Ectodermal cell (in vitro differentiated cells): ENCODE measurements around the gene FNBP1.

ENCODE experiments used
- H3K27ac ChIP-seq: 2 replicates; pipeline ENCODE4 v1.7.0; 2013; ENCODE audit warnings: mild to moderate bottlenecking, low read depth, low read length; ENCODE audit not compliant: insufficient read depth, poor library complexity, severe bottlenecking
- H3K27me3 ChIP-seq: 2 replicates; pipeline ENCODE4 v1.7.0; 2013; ENCODE audit warnings: mild to moderate bottlenecking, low read length; ENCODE audit not compliant: insufficient read depth, control insufficient read depth, poor library complexity, severe bottlenecking
- H3K36me3 ChIP-seq: one replicate; pipeline ENCODE4 v1.7.0; 2013; ENCODE audit warnings: low read length; ENCODE audit not compliant: control insufficient read depth, insufficient read depth
- H3K4me1 ChIP-seq: one replicate; pipeline ENCODE4 v1.7.0; 2013; ENCODE audit warnings: low read length; ENCODE audit not compliant: control insufficient read depth, insufficient read depth
- H3K4me3 ChIP-seq: 2 replicates; pipeline ENCODE4 v1.7.0; 2013; ENCODE audit warnings: low read depth, low read length, control low read depth; ENCODE audit not compliant: insufficient read depth
- H3K9me3 ChIP-seq: 2 replicates; pipeline ENCODE4 v1.7.0; 2013; ENCODE audit warnings: mild to moderate bottlenecking, low read length, moderate library complexity; ENCODE audit not compliant: control insufficient read depth
- WGBS, 2 experiments: methylation state at CpG; one replicate each; pipeline ENCODE4 v1.1.7; 2013; ENCODE audit warnings: missing lambda C conversion rate in 2 of 2; 5-methylcytosine and 5-hydroxymethylcytosine counted together

FNBP1 gene

GRCh38 chr9:129923589-129923988 lies 119.4 kb downstream of the FNBP1 start:
- no peaks in the 10 kb centered on the region for H3K4me1 ChIP-seq
- H3K27me3 ChIP-seq: no peaks in the 10 kb centered on the region
- no peaks in the 10 kb centered on the region for H3K9me3 ChIP-seq
- WGBS, 2 experiments: 85 to 88% methylated on average over 6 of the region's 6 CpGs
- no peak overlapping the region for H3K4me3 ChIP-seq
- peaks cover 11% of the 10 kb centered on the region for H3K36me3 ChIP-seq
- H3K27ac ChIP-seq: no peak overlapping the region

- no peaks in the 10 kb centered on the region for H3K4me1 ChIP-seq
- H3K9me3 ChIP-seq: no peaks in the 10 kb centered on the region
- H3K27me3 ChIP-seq: no peaks in the 10 kb centered on the region
- H3K27ac ChIP-seq: no peak overlapping the region
- 92 to 97% methylated on average over 1 to 4 of the region's 4 CpGs for whole genome bisulfite sequencing, 2 experiments
- peaks cover 7% of the 10 kb centered on the region for H3K36me3 ChIP-seq
- no peak overlapping the region for H3K4me3 ChIP-seq
Measured at GRCh38 chr9:129921905-129922304, 121.1 kb downstream of the FNBP1 start.

DNA sequence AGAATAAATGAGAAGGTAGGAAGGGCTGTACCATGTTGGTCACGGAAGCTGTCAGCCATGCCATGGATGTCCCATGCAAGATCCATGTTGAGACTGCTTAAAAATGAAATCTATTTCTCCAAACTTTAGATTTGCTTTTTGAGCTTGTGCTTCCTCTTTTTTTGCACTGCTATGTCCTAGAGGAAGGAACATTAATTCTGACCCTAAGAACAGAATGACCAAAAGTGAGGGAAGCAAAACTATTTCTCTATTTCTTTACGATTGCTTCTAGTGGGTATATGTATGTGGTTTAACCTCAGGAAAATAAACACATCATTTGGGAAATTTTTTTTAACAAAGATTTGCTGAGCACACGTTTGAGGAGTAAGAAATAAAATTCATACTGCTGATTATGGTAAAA lies 123.1 kb downstream of the FNBP1 start:
- no peaks in the 10 kb centered on the region for H3K9me3 ChIP-seq
- H3K27ac ChIP-seq: no peak overlapping the region
- no peaks in the 10 kb centered on the region for H3K36me3 ChIP-seq
- 91 to 96% methylated on average over 3 of the region's 3 CpGs for WGBS, 2 experiments
- H3K4me1 ChIP-seq: no peaks in the 10 kb centered on the region
- no peak overlapping the region for H3K4me3 ChIP-seq
- H3K27me3 ChIP-seq: no peaks in the 10 kb centered on the region

- H3K4me3 ChIP-seq: no peak overlapping the region
- no peaks in the 10 kb centered on the region for H3K36me3 ChIP-seq
- no peaks in the 10 kb centered on the region for H3K9me3 ChIP-seq
- H3K27me3 ChIP-seq: no peaks in the 10 kb centered on the region
- 60 to 65% methylated on average over 3 of the region's 3 CpGs for whole genome bisulfite sequencing, 2 experiments
- H3K27ac ChIP-seq: no peak overlapping the region
- H3K4me1 ChIP-seq: no peaks in the 10 kb centered on the region
Measured at GRCh38 chr9:129919277-129919676, 123.7 kb downstream of the FNBP1 start.

- Histone ChIP-seq H3K27me3 (no peaks in the 10 kb centered on the region), H3K4me1 (no peaks in the 10 kb centered on the region), H3K9me3 (no peaks in the 10 kb centered on the region), H3K36me3 (no peaks in the 10 kb centered on the region), H3K27ac (no peak overlapping the region), H3K4me3 (no peak overlapping the region)
- 93 to 96% methylated on average over 14 of the region's 14 CpGs for WGBS, 2 experiments
Measured at GRCh38 chr9:129918296-129918950, 124.6 kb downstream of the FNBP1 start.

- H3K27me3 ChIP-seq: no peaks in the 10 kb centered on the region
- 93 to 95% methylated on average over 7 of the region's 7 CpGs for WGBS, 2 experiments
- H3K4me3 ChIP-seq: no peak overlapping the region
- no peaks in the 10 kb centered on the region for H3K36me3 ChIP-seq
- H3K4me1 ChIP-seq: no peaks in the 10 kb centered on the region
- H3K27ac ChIP-seq: no peak overlapping the region
- H3K9me3 ChIP-seq: no peaks in the 10 kb centered on the region
Measured at GRCh38 chr9:129916707-129917106, 126.3 kb downstream of the FNBP1 start.

DNA sequence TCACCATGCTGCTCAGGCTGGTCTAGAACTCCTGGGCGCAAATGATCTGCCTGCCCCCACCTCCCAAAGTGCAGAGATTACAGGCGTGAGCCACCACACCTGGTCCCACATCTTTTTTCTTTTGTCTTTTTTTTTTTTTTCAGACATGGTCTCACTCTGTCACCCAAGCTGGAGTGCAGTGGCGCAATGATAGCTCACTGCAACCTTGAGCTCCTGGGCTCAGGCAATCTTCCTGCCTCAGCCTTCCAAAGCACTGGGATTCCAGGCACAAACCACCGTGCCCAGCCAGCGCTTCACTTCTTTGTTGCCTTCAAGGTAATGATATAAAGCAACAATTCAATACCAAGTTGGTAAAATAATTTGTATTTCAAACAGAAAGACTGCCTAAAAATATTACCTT lies 128.9 kb downstream of the FNBP1 start:
- no peaks in the 10 kb centered on the region for H3K9me3 ChIP-seq
- WGBS, 2 experiments: 90 to 97% methylated on average over 5 of the region's 5 CpGs
- no peak overlapping the region for H3K4me3 ChIP-seq

GRCh38 chr9:129910628-129911567 lies 132.1 kb downstream of the FNBP1 start:
- H3K9me3 ChIP-seq: no peaks in the 10 kb centered on the region
- H3K4me1 ChIP-seq: no peaks in the 10 kb centered on the region
- no peak overlapping the region for H3K27ac ChIP-seq
- H3K36me3 ChIP-seq: peaks cover 13% of the 10 kb centered on the region
- H3K4me3 ChIP-seq: no peak overlapping the region
- WGBS, 2 experiments: 87% methylated on average over 14 to 15 of the region's 15 CpGs
- H3K27me3 ChIP-seq: no peaks in the 10 kb centered on the region

More for the DNA sequence above, 128.9 kb downstream of the FNBP1 start:
- Histone ChIP-seq H3K36me3 (no peaks in the 10 kb centered on the region), H3K27ac (no peak overlapping the region), H3K27me3 (no peaks in the 10 kb centered on the region), H3K4me1 (no peaks in the 10 kb centered on the region)

GRCh38 chr9:129909851-129910250 lies 133.1 kb downstream of the FNBP1 start:
- no peak overlapping the region for H3K27ac ChIP-seq
- 93% methylated on average over 9 of the region's 9 CpGs for WGBS, 2 experiments
- no peaks in the 10 kb centered on the region for H3K27me3 ChIP-seq
- H3K36me3 ChIP-seq: peaks cover 13% of the 10 kb centered on the region
- H3K9me3 ChIP-seq: no peaks in the 10 kb centered on the region
- H3K4me3 ChIP-seq: no peak overlapping the region
- no peaks in the 10 kb centered on the region for H3K4me1 ChIP-seq

- Histone ChIP-seq H3K36me3 (peaks cover 13% of the 10 kb centered on the region), H3K27me3 (no peaks in the 10 kb centered on the region), H3K27ac (no peak overlapping the region), H3K9me3 (no peaks in the 10 kb centered on the region), H3K4me3 (no peak overlapping the region), H3K4me1 (no peaks in the 10 kb centered on the region)
- WGBS, 2 experiments: 33 to 35% methylated on average over 4 of the region's 4 CpGs
Measured at GRCh38 chr9:129908906-129909305, 134.1 kb downstream of the FNBP1 start.
